Thyroid gland (tissue), 4 donors: ENCODE data around the gene MIDN. TPM values are rescaled to one million over a fixed set of nuclear protein-coding genes. Genes with fewer than 3 reads are reported as not detected.
A peak's percentile ranks its signal among the peaks of the same experiment; 100 is the strongest.

Source experiments
- DNase-seq, 2 donors: peaks; one replicate each; pipeline ENCODE4 v3.0.0-alpha.2; 2019
- H3K27ac ChIP-seq, 3 donors: fragments of 200-600 bp; sonication (generic); 1 replicate in 2 of 3; 2 replicates in 1 of 3; pipeline ENCODE4 v1.5.1; 2016 to 2019; ENCODE audit warnings: mild to moderate bottlenecking in 1 of 3, moderate library complexity in 1 of 3
- H3K27me3 ChIP-seq: fragments of 200-600 bp; sonication (generic); one replicate; pipeline ENCODE4 v1.5.1; 2019
- H3K36me3 ChIP-seq, 2 donors: fragments of 200-600 bp; sonication (generic); one replicate each; pipeline ENCODE4 v1.5.1; 2016 to 2019
- H3K4me1 ChIP-seq, 2 donors: fragments of 200-600 bp; sonication (generic); one replicate each; pipeline ENCODE4 v1.5.1; 2017 to 2019
- H3K4me3 ChIP-seq, 3 donors: fragments of 200-600 bp; sonication (generic); replicated peaks in 1 of 3; 1 replicate in 2 of 3; 2 replicates in 1 of 3; pipeline ENCODE4 v1.5.1; 2016; ENCODE audit warnings: mild to moderate bottlenecking in 1 of 3
- H3K9me3 ChIP-seq: fragments of 200-600 bp; sonication (generic); one replicate; pipeline ENCODE4 v1.5.1; 2017
- POLR2A ChIP-seq, 2 donors: fragments of 450-650 bp; IDR thresholded peaks; one replicate each; pipeline ENCODE4 v1.6.1; 2017; ENCODE audit warnings: antibody characterized with exemption in 2 of 2, mild to moderate bottlenecking in 2 of 2, moderate library complexity in 1 of 2
- WGBS, 2 donors: methylation state at CpG; one replicate each; pipeline ENCODE4 v1.1.5; 2017; 5-methylcytosine and 5-hydroxymethylcytosine counted together
- intact Hi-C: fragments of 100-400 bp; cut with DNase I; formaldehyde crosslinking; loops from one replicate; pipeline ENCODE4 v1.15.1; 2023
- total RNA-seq, 4 donors: library from RNA; depleted of rRNA; stranded (reverse); fragments of >200 nt; gene quantifications; one replicate each; pipeline ENCODE4 v1.2.3, GENCODE V29; 2016
- TF ChIP-seq, protein P1 (sequence below), 6 experiments: fragments of 200-600 bp in 3 of 6; fragments of 450-650 bp in 3 of 6; sonication (generic) in 3 of 6; IDR thresholded peaks; one replicate each; pipeline ENCODE4 v1.5.1; 2016 to 2019; ENCODE audit warnings: antibody characterized with exemption in 6 of 6, mild to moderate bottlenecking in 2 of 6, inconsistent platforms in 1 of 6, moderate library complexity in 1 of 6

Gene MIDN
- total RNA-seq, 4 donors from 2014 or later, result 16.2 to 89.2 (median 17.9) TPM

DNA sequence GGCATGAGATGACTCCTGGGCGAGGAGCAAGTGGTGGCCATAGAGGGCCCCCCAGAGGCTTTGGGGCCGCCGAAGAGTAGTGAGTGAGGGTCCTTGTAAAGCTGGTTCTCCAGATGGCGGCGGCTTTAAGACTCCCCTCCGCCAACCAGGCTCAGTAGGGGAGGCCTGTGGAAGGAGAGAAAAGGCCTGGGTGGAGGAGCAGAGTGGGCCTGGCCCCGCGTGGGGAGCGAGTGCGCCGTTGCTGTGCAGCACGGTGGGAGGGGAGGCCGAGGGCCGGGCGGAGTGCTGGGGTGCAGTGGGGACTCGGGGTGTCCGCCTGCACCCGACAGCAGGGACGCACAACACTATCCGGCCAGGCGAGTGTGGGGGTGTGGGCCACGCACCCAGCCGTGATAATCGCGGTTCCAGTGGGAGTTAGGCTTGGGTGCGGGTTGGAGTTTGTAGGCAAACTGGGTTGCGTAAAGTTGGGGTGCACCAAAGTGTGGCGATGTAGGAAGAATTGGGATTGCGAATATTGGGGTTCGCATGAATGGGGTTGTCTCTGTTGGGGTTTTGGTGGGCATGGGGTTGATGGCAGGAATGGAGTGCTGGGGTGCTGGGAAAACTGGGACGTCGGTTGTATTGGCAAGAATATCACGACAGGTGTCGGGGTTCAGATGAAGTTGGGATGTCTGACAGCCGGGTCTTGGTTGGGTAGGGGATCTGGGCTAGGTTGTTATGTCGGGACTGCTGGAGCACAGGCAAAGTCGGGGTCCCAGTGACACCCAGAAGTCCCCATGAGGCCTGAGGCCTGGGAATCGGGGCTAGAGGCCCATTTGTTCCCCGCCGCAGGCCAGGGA, 20.1 kb downstream of the MIDN start:
- H3K9me3 ChIP-seq, result no peaks in the 10 kb centered on the region
- TF ChIP-seq POLR2A (IDR thresholded peaks at IDR 0.05), result no peak
- TF ChIP-seq, protein P1, sequence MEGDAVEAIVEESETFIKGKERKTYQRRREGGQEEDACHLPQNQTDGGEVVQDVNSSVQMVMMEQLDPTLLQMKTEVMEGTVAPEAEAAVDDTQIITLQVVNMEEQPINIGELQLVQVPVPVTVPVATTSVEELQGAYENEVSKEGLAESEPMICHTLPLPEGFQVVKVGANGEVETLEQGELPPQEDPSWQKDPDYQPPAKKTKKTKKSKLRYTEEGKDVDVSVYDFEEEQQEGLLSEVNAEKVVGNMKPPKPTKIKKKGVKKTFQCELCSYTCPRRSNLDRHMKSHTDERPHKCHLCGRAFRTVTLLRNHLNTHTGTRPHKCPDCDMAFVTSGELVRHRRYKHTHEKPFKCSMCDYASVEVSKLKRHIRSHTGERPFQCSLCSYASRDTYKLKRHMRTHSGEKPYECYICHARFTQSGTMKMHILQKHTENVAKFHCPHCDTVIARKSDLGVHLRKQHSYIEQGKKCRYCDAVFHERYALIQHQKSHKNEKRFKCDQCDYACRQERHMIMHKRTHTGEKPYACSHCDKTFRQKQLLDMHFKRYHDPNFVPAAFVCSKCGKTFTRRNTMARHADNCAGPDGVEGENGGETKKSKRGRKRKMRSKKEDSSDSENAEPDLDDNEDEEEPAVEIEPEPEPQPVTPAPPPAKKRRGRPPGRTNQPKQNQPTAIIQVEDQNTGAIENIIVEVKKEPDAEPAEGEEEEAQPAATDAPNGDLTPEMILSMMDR (IDR thresholded peaks at IDR 0.05), result no peak
- H3K36me3 ChIP-seq, result peaks cover 26 to 35% of the 10 kb centered on the region in 2 donors
- no peak for DNase-seq
- H3K27me3 ChIP-seq, result no peaks in the 10 kb centered on the region
- intact Hi-C loops, result no loop called here
- H3K27ac ChIP-seq, result peak overlapping the region; percentile 44 to 95 (median 46)
- H3K4me3 ChIP-seq, result no peak overlapping the region
- peaks cover 58 to 81% of the 10 kb centered on the region in 2 donors for H3K4me1 ChIP-seq
- 48 to 59% methylated on average over 33 to 40 of the region's 40 CpGs for WGBS, 2 donors

DNA sequence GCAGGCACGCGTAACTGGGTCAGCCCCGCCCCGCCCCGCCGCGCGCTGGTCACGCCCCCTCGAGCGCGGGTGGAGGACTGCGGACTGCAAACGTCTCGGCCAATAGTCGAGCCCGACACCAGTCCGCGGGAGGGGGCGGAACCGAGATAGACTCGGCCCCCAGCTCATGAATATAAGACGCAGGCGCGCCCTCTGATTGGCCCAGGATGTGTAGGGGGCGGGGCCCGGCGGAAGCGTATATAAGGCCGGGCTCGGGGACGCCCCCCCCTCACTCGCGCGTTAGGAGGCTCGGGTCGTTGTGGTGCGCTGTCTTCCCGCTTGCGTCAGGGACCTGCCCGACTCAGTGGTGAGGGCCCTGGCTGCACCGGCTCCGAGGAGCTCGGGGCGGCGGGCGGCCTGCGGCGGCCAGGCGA, 20.7 kb downstream of the MIDN start, which contains the start of gene CIRBP:
Gene CIRBP (plus strand): TSS at position 268 of the 413 bp plus-strand sequence. CDS start 1,602 bp downstream, outside the sequence.
- Histone ChIP-seq H3K27me3 (no peaks in the 10 kb centered on the region), H3K4me3 (peak within 1 kb of the TSS; percentile 21 to 82 (median 48)), H3K36me3 (peaks cover 33 to 41% of the 10 kb centered on the region in 2 donors), H3K4me1 (peaks cover 55 to 81% of the 10 kb centered on the region in 2 donors), H3K27ac (peak within 1 kb of the TSS; percentile 84 to 95 (median 93)), H3K9me3 (no peaks in the 10 kb centered on the region)
- WGBS, 2 donors, result 0 to 1% methylated on average over 9 to 25 of the region's 50 CpGs
- TF ChIP-seq, protein P1 (IDR thresholded peaks at IDR 0.05), result no peak
- peak; percentile 98 to 99 for TF ChIP-seq POLR2A (IDR thresholded peaks at IDR 0.05)
- DNase-seq, result peak; percentile 100
- intact Hi-C loops, result no loop called here

- peaks cover 38 to 47% of the 10 kb centered on the region in 2 donors for H3K36me3 ChIP-seq
- intact Hi-C loops, result no loop called here
- no peaks in the 10 kb centered on the region for H3K9me3 ChIP-seq
- TF ChIP-seq POLR2A (IDR thresholded peaks at IDR 0.05), result peak in 1 of 2 donors; percentile 65
- TF ChIP-seq, protein P1 (IDR thresholded peaks at IDR 0.05), result peak in 1 of 6 experiments; percentile 18
- peak overlapping the region; percentile 21 to 82 (median 48) for H3K4me3 ChIP-seq
- peak overlapping the region; percentile 84 to 95 (median 93) for H3K27ac ChIP-seq
- 0 to 1% methylated on average over 23 to 35 of the region's 64 CpGs for WGBS, 2 donors
- H3K4me1 ChIP-seq, result peaks cover 58 to 87% of the 10 kb centered on the region in 2 donors
- no peaks in the 10 kb centered on the region for H3K27me3 ChIP-seq
- peak; percentile 88 to 89 for DNase-seq
These were observed 21.3 kb downstream of the MIDN start for GRCh38 chr19:1269478-1270212.

GRCh38 chr19:1270213-1270853, 21.9 kb downstream of the MIDN start:
- H3K4me1 ChIP-seq, result peaks cover 61 to 86% of the 10 kb centered on the region in 2 donors
- peak; percentile 72 to 73 for DNase-seq

More at GRCh38 chr19:1270213-1270853, 21.9 kb downstream of the MIDN start:
- intact Hi-C loops, result no loop called here
- 22 to 26% methylated on average over 6 to 8 of the region's 8 CpGs for WGBS, 2 donors
- peak overlapping the region; percentile 5 to 82 (median 48) for H3K4me3 ChIP-seq
- no peaks in the 10 kb centered on the region for H3K27me3 ChIP-seq
- H3K27ac ChIP-seq, result peak overlapping the region; percentile 84 to 95 (median 93)
- TF ChIP-seq POLR2A (IDR thresholded peaks at IDR 0.05), result no peak
- TF ChIP-seq, protein P1 (IDR thresholded peaks at IDR 0.05), result no peak
- no peaks in the 10 kb centered on the region for H3K9me3 ChIP-seq
- H3K36me3 ChIP-seq, result peaks cover 42 to 52% of the 10 kb centered on the region in 2 donors
